HepG2 (cell line): ENCODE data around the gene ABHD1. TPM values are rescaled to one million over a fixed set of nuclear protein-coding genes. Genes with fewer than 3 reads are reported as not detected.

ENCODE experiments used
- AKNA ChIP-seq: sonication (generic); formaldehyde crosslinking; IDR thresholded peaks from 2 replicates; pipeline ENCODE4 v1.4.0; 2020; ENCODE audit warnings: missing genetic modification reagents, borderline replicate concordance
- FOXJ3 ChIP-seq: sonication (generic); formaldehyde crosslinking; IDR thresholded peaks from 2 replicates; pipeline ENCODE4 v1.4.0; 2020; ENCODE audit warnings: missing genetic modification reagents, mild to moderate bottlenecking, borderline replicate concordance
- HNRNPL ChIP-seq: fragments of 200-400 bp; formaldehyde crosslinking; IDR thresholded peaks from 2 replicates; pipeline ENCODE4 v1.6.1; 2017; ENCODE audit warnings: mild to moderate bottlenecking, low read depth, low read length
- IKZF1 ChIP-seq: fragments of 450-650 bp; IDR thresholded peaks from 2 replicates; pipeline ENCODE4 v1.7.1; 2016
- MAZ ChIP-seq, 2 experiments: sonication (generic) in 1 of 2; formaldehyde crosslinking in 1 of 2; IDR thresholded peaks; 2 replicates each; pipeline versions ENCODE4 v1.5.0 to v1.6.1; 2012 to 2020; ENCODE audit warnings: low read depth in 2 of 2, mild to moderate bottlenecking in 2 of 2, borderline replicate concordance in 1 of 2, improper control_type of control experiment in 1 of 2, low read length in 1 of 2, missing genetic modification reagents in 1 of 2, moderate library complexity in 1 of 2
- MZF1 ChIP-seq: sonication (generic); formaldehyde crosslinking; IDR thresholded peaks from 2 replicates; pipeline ENCODE4 v1.8.1; 2023; ENCODE audit warnings: mild to moderate bottlenecking, missing genetic modification reagents, borderline replicate concordance
- NFIB ChIP-seq: sonication (generic); formaldehyde crosslinking; IDR thresholded peaks from 2 replicates; pipeline ENCODE4 v1.9.0; 2021; ENCODE audit warnings: missing genetic modification reagents, mild to moderate bottlenecking, borderline replicate concordance
- NR2F2 ChIP-seq: IDR thresholded peaks from 2 replicates; pipeline ENCODE4 v1.6.1; 2012; ENCODE audit warnings: low read depth, inconsistent platforms, borderline replicate concordance
- RBM22 ChIP-seq: fragments of 200-400 bp; formaldehyde crosslinking; optimal IDR thresholded peaks from 2 replicates; pipeline ENCODE3; 2017; ENCODE audit warnings: mild to moderate bottlenecking, low read length, moderate library complexity
- REPIN1 ChIP-seq: sonication (generic); formaldehyde crosslinking; IDR thresholded peaks from 2 replicates; pipeline ENCODE4 v1.8.0; 2022; ENCODE audit warnings: missing genetic modification reagents, low read depth, mild to moderate bottlenecking, borderline replicate concordance
- TFDP1 ChIP-seq: IDR thresholded peaks from 2 replicates; pipeline ENCODE4 v1.6.1; 2016; ENCODE audit warnings: missing compliant biosample characterization, missing genetic modification reagents, borderline replicate concordance
- TGIF2 ChIP-seq: IDR thresholded peaks from 2 replicates; pipeline ENCODE4 v1.6.1; 2016; ENCODE audit warnings: control low read depth, missing compliant biosample characterization
- THAP11 ChIP-seq: IDR thresholded peaks from 2 replicates; pipeline ENCODE4 v1.6.1; 2016; ENCODE audit warnings: missing biosample characterization, missing genetic modification reagents
- U2AF1 ChIP-seq: fragments of 200-400 bp; formaldehyde crosslinking; optimal IDR thresholded peaks from 2 replicates; pipeline ENCODE3; 2017; ENCODE audit warnings: mild to moderate bottlenecking, low read depth, low read length
- ZMYM2 ChIP-seq: sonication (generic); formaldehyde crosslinking; IDR thresholded peaks from 2 replicates; pipeline ENCODE4 v1.8.0; 2022; ENCODE audit warnings: mild to moderate bottlenecking, missing genetic modification reagents
- ZNF280B ChIP-seq: sonication (generic); formaldehyde crosslinking; IDR thresholded peaks from 2 replicates; pipeline ENCODE4 v1.5.0; 2020; ENCODE audit warnings: missing genetic modification reagents, mild to moderate bottlenecking, borderline replicate concordance
- ZNF432 ChIP-seq: sonication (generic); formaldehyde crosslinking; IDR thresholded peaks from 2 replicates; pipeline ENCODE4 v1.5.0; 2020; ENCODE audit warnings: missing genetic modification reagents, mild to moderate bottlenecking, borderline replicate concordance
- ZNF607 ChIP-seq: sonication (generic); formaldehyde crosslinking; IDR thresholded peaks from 2 replicates; pipeline ENCODE4 v1.5.1; 2020; ENCODE audit warnings: missing genetic modification reagents, mild to moderate bottlenecking, borderline replicate concordance
- ZNF678 ChIP-seq: sonication (generic); formaldehyde crosslinking; IDR thresholded peaks from 2 replicates; pipeline ENCODE4 v1.4.0; 2020; ENCODE audit warnings: mild to moderate bottlenecking, missing genetic modification reagents
- ZSCAN25 ChIP-seq: sonication (generic); formaldehyde crosslinking; IDR thresholded peaks from 2 replicates; pipeline ENCODE4 v1.8.0; 2022; ENCODE audit warnings: mild to moderate bottlenecking, missing genetic modification reagents
- polyA plus RNA-seq, 8 experiments: library from polyadenylated mRNA; depleted of rRNA in 3 of 8; stranded (reverse) in 7 of 8; unstranded in 1 of 8; fragments of >200 nt; fragmentation: Illumina TruSeq in 4 of 8; extraction: Trizol in 4 of 8; gene quantifications; 2 replicates each; pipeline versions ENCODE4 v1.2.1 to v1.2.3, GENCODE V29; 2011 to 2016; ENCODE audit warnings: low read depth in 4 of 8, missing spikeins in 1 of 8, mixed read lengths in 1 of 8; ENCODE audit not compliant: insufficient read depth in 1 of 8
- total RNA-seq, 5 experiments: library from RNA; depleted of rRNA; stranded (reverse); fragments of >200 nt; fragmentation: Illumina TruSeq; extraction: Trizol; gene quantifications; 2 replicates each; pipeline ENCODE4 v1.2.3, GENCODE V29; 2016; ENCODE audit warnings: low read depth in 1 of 5
- TF ChIP-seq, protein P1 (sequence below): IDR thresholded peaks from 2 replicates; pipeline ENCODE4 v1.6.1; 2012; ENCODE audit warnings: inconsistent platforms

Gene ABHD1
- total and polyA plus RNA-seq, 2 of the 13 experiments (the other 11 are each of a cell fraction or from before 2014, with no cell fraction given) = 0.04 to 0.81 TPM

DNA sequence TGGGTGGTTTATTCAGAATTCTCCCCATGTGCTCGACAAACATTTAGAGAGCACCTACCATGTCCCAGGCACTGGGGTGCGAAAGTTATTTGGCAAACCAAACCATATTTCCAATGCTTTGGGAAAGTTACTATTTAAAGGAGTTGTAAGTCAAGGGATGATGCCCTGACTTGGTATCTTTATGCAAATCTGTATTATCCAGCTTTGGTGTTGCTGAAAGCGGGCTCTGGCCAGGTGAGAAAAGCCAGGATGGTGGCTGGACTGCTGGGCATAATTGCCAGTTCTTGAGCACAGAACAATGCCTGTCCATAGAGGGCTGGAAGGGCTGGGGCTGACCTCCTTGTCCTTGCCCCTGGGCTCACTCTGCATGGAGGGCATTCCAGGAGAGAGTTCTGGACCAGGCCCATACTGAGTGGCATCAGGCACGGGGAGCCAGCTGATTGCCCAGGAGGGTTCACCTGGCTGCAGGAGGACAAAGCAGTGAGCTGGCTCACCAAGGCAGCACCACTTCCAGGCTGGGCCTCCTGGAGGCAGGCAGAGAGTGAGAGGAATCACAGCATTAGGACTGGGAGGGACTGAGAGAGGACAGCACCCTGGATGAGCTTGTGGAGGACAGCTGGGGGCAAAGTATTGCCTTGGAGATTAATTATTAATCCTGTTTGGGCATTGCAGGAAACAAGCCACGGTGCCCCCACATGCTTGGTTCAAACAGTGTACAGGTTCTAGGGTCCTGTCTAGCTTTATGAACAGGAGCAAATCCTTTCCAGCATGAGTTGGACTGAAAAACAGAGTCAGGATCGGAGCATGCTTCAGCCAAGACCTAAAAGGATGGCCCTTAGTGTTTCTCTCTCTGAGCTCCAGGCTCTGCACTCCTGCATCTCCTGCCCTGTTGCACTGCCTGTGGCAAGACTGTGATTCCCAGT lies 29.9 kb upstream of the ABHD1 start (continued):
- TF ChIP-seq AKNA (no peak), MAZ (IDR thresholded peaks at IDR 0.05; ENCODE audit: borderline replicate concordance, low read depth, low read length) (peak; percentile 81; the same call in 1 of the 2 replicates), MAZ (CRISPR knock-in tag; IDR thresholded peaks at IDR 0.05; ENCODE audit: low read depth) (peak; percentile 74), RBM22 (no peak), FOXJ3 (CRISPR knock-in tag) (peak; percentile 43; the same call in 1 of the 2 replicates), HNRNPL (peak; percentile 87), NR2F2 (peak; percentile 14; the same call in 1 of the 2 replicates), IKZF1 (no peak), THAP11 (CRISPR knock-in tag) (peak; percentile 86), ZNF280B (CRISPR knock-in tag) (0 out of 2 replicates have a peak, but pooled peaks have one; percentile 41), REPIN1 (CRISPR knock-in tag) (peak; percentile 93), TGIF2 (CRISPR knock-in tag) (peak; percentile 66), ZNF678 (CRISPR knock-in tag) (no peak), ZNF432 (CRISPR knock-in tag) (no peak), ZMYM2 (CRISPR knock-in tag) (0 out of 2 replicates have a peak, but pooled peaks have one; percentile 29), TFDP1 (CRISPR knock-in tag) (no peak; the same call in 1 of the 2 replicates), MZF1 (CRISPR knock-in tag) (no peak), ZSCAN25 (CRISPR knock-in tag) (peak; percentile 88), U2AF1 (no peak), NFIB (no peak), ZNF607 (CRISPR knock-in tag) (peak; percentile 83; the same call in 1 of the 2 replicates)
- TF ChIP-seq, protein P1, sequence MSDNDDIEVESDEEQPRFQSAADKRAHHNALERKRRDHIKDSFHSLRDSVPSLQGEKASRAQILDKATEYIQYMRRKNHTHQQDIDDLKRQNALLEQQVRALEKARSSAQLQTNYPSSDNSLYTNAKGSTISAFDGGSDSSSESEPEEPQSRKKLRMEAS = peak; percentile 89
